LNCAP (cell line): Measurements from ENCODE around the gene RAB21.

Experiments
- CTCF ChIP-seq: fragments of 450-650 bp; IDR thresholded peaks from 2 replicates; pipeline ENCODE4 v1.5.1; 2017; ENCODE audit warnings: mild to moderate bottlenecking

The RAB21 gene

DNA sequence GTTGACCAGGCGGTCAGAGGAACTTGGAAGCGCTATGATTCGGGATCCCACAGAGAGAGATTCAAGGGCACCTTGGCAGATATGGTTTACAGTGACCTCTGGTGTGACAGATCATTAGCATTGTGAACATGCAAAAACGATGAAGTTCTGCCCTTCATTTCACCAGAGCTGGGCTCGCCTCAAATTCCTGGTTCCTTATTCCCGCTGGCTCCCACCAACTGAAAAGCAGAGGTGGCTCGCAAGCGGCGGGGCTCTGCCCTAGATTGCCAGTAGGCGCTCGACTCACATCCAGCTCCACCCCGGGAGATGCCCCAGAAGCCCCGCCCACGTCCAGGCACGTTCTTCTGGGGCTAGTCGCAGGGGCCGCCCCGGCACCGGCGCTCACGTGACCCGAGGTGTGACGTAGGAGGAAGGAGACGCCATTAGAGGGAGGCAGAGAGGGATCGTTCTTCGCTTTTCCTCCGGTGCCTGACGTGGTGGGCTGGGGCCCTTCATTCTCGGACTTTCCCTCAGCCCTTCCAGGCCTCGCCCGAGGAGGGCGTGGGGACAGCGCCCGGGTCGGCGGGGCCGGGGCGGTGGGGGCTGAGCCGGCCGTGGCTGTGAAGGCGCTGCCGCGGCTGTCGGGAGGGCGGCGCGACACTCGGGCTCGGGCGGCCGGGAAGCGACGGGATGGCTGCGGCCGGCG is at the start of gene RAB21:
RAB21 (plus strand) TSS at position 403 of the 685 bp plus-strand sequence; CDS start at position 670, 267 bp downstream.
- TF ChIP-seq CTCF: no peak

GRCh38 chr12:71704920-71705319 is 49.7 kb upstream of the RAB21 start:
- no peak for TF ChIP-seq CTCF

DNA sequence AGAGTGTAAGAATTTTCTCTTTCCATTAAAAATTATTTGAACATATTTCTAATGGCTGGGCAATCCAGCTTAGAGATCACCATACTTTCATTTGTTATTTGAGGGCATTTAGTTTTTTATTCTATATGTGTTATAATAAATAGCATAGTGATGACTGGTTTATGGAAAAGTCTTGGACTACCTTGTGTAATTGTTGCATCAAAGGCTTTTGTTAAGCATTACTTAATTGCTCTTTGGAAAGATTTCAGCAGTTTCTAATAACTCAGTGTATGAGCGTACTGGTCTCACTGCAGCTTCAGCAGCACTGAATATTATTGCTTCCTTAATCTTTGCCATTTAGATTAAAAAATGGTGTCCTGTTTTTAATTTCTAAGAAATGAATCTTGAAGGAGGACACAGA is 46.0 kb upstream of the RAB21 start:
- no peak for TF ChIP-seq CTCF

DNA sequence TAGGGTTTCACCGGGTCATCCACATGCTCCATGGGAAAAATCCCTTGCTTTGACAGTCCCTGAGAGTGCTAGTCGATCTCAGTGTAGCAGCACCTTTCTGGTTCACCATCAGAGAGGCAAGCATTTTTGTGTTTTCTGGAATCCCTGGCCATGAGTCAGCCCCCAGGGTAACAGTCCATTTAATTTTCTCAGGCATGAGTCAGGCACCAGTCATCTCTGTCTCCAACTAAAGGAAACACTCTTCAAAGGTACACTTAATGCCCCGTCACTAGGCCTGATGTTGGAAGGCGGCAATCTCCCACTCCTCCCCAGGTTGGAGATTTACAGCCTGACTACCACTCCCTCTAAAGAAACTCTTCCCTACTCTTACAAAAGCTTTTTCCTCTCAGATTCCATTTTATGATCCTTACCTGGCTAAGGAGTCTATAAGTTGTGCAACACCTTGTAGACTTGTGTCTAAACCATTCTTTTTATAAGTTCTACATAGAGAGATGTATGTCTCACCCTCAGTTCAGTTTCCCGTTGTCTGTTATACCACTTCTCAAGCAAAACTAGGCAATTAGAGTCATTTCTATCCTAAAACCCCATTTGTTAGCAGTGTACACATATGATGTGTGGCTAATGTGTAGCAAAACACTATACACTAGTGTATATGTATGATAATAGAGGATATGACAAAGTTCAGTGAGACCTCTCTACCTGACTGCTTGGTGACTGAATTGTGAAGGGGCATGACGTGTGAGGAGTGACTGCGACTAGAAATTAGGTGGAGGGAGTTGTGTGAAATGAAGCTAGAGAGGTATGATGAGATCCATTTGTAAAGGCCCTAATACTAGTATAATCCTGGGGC is 44.2 kb upstream of the RAB21 start:
- no peak for TF ChIP-seq CTCF

DNA sequence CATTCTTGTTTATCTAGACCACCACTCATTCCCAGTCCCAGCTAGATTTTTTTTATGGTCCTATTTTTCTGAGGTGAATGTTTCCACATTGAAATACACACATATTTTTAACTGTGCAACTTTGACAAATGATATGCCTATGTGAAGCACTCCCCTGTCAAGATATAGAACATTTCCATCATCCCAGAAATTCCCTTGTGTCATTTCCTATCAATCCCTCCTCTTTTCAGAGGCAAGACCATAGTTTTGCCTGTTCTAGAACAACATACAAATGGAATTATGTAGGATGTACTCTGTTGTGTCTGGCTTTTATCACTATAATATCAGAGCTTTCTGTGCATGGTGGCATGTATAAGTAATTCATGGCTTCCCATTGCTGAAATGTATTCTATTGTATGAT is 36.1 kb upstream of the RAB21 start:
- TF ChIP-seq CTCF: no peak

GRCh38 chr12:71719647-71720370 is 34.9 kb upstream of the RAB21 start:
- no peak for TF ChIP-seq CTCF

GRCh38 chr12:71721783-71722505 is 32.7 kb upstream of the RAB21 start:
- TF ChIP-seq CTCF: no peak
